Measurements from ENCODE around the gene HMBS.
"Not testable (repeated sequence)": the region's sequence is repeated elsewhere in the genome, so short reads cannot be mapped to it uniquely, and the experiment has no call there.

HMBS gene

DNA sequence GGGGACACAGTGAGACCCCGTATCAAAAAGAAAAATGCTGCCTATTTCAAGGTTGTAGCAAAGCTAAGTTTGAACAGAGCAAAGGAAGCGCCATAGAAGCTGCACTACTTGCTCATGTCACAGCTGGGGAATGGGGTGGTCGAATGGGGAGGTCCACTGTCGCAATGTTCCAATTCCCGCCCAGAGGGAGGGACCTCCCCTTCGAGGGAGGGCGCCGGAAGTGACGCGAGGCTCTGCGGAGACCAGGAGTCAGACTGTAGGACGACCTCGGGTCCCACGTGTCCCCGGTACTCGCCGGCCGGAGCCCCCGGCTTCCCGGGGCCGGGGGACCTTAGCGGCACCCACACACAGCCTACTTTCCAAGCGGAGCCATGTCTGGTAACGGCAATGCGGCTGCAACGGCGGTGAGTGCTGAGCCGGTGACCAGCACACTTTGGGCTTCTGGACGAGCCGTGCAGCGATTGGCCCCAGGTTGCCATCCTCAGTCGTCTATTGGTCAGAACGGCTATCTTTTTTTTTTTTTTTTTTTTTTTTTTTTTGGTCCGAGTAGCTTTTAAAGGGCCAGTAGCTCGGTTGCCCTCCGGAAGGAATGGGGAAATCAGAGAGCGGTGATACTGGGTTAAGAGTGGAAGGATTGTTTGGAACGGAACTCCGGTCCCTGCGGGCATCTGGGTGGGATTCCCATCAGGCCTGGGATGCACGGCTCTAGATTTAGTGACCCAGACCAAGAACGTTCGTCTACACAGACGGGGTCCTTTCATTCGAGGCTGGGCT is at the start of gene HMBS:
TSS of gene HMBS (plus strand) at position 219 of the 774 bp plus-strand sequence. CDS start at position 372, 153 bp downstream.
- DNase-seq (ENCODE audit: low read depth, low spot score): peak; percentile 98

DNA sequence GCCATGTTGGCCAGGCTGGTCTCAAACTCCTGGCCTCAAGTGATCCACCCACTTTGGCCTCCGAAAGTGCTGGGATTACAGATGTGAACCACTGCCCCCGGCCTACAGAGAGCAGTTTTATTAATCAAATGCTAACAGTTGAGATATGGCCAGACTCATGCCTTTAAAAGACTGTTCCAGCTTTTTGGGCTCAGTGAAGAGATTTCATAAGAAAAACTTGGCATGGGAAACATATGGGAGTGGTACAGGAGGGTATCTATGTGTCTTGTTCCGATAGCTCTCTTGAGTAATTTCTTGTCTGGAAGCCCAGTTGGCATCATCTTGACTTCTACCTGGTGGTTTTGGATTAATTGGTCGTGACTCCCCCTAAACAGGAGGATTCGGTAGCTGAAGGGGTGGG is 45.8 kb upstream of the HMBS start:
- DNase-seq (ENCODE audit: low read depth, low spot score): no peak

DNA sequence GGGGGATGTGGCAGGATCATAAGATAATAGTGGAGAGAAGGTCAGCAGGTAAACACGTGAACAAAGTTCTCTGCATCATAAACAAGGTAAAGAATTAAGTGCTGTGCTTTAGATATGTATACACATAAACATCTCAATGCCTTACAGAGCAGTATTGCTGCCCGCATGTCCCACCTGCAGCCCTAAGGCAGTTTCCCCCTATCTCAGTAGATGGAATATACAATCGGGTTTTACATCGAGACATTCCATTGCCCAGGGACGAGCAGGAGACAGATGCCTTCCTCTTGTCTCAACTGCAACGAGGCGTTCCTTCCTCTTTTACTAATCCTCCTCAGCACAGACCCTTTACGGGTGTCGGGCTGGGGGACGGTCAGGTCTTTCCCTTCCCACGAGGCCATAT is 45.2 kb upstream of the HMBS start:
- DNase-seq (ENCODE audit: low read depth, low spot score): peak; percentile 23

GRCh38 chr11:119041821-119042514 is 42.7 kb upstream of the HMBS start:
- no peak for DNase-seq (ENCODE audit: low read depth, low spot score)

DNA sequence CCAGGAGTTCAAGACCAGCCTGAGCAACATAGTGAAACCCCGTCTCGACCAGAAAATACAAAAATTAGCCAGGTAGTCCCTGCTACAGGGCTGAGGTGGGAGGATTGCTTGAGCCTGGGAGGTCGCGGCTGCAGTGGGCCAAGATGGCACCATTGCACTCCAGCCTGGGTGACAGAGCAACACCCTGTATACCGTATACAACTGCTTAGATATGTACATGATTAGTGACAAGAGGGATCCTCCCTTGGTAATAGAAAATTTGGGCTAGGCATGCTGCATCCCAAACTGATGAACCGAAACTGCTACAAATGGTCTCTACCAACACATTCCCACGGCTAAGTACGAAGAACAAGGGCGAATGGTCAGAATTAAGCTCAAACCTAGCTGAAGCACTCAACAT is 41.8 kb upstream of the HMBS start:
- DNase-seq (ENCODE audit: low read depth, low spot score): no peak

DNA sequence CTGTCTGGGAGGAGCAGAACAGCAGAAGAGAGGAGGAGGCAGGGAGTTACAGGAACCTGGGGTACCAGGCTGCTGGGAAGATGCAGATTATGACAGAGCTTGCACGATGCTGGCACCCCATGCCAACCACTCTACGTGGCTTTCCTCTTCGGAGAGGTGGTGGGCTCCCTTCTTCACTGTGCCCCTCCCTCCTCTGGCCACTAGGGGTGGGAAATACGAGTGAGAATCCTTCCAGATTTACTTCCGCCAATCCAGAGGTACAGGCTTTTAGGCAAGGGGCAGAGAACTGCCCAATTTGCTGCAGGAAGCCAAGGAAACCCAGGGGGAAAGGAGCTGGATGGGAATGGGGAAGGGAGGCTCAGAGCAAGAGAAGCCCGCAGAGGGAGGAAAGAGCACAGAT is 40.0 kb upstream of the HMBS start:
- no peak for DNase-seq (ENCODE audit: low read depth, low spot score)

- no peak for DNase-seq (ENCODE audit: low read depth, low spot score)
Measured at GRCh38 chr11:119046489-119046888, 38.2 kb upstream of the HMBS start.

- no peak for DNase-seq (ENCODE audit: low read depth, low spot score)
Measured at GRCh38 chr11:119047205-119047604, 37.5 kb upstream of the HMBS start.

GRCh38 chr11:119048644-119049043 is 36.0 kb upstream of the HMBS start:
- no peak for DNase-seq (ENCODE audit: low read depth, low spot score)

- no peak for DNase-seq (ENCODE audit: low read depth, low spot score)
Measured at GRCh38 chr11:119049081-119049480, 35.6 kb upstream of the HMBS start.

- no peak for DNase-seq (ENCODE audit: low read depth, low spot score)
Measured at GRCh38 chr11:119051440-119052162, 33.1 kb upstream of the HMBS start.

GRCh38 chr11:119052163-119052814 is 32.4 kb upstream of the HMBS start:
- DNase-seq (ENCODE audit: low read depth, low spot score): no peak

DNA sequence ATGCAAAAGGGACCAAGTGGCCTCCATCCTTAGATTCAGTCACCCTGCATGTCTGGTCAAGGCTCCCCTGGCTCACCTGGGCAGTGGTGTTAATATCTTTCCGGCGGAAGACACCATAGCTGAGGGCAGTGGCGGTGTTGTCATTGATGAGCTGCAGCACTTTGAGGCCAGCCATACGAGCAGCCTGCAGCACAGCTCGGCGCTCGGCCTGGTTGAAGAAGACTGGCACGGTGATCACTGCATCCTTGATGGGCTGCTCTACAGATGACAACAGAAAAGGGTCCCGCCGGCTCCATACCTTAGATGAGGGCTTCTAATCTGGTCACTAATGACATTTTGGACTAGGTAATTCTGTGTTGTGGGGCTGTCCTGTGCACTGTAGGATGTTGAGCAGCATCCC is 30.3 kb upstream of the HMBS start:
- DNase-seq (ENCODE audit: low read depth, low spot score): no peak

DNA sequence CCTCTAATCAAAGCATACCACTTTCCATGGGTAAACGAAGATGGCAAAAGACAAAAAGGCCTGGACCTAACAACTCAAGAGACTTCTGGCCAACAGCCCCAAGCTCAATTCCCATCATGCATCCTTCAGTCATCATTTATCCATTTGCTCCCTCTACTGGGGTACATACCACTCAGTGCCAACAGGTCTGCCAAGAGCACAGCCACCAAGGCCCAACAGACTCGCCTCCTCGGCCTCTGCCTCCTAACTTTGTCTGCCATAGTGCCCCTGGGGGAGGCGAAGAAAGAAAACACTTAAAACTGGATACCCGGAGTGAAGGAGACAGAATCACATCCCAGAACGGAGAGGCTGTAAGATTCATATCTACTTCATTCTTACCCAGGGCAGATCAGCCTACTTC is 28.8 kb upstream of the HMBS start:
- no peak for DNase-seq (ENCODE audit: low read depth, low spot score)

- DNase-seq (ENCODE audit: low read depth, low spot score): peak; percentile 47
Measured at GRCh38 chr11:119056421-119056999, 28.2 kb upstream of the HMBS start.

DNA sequence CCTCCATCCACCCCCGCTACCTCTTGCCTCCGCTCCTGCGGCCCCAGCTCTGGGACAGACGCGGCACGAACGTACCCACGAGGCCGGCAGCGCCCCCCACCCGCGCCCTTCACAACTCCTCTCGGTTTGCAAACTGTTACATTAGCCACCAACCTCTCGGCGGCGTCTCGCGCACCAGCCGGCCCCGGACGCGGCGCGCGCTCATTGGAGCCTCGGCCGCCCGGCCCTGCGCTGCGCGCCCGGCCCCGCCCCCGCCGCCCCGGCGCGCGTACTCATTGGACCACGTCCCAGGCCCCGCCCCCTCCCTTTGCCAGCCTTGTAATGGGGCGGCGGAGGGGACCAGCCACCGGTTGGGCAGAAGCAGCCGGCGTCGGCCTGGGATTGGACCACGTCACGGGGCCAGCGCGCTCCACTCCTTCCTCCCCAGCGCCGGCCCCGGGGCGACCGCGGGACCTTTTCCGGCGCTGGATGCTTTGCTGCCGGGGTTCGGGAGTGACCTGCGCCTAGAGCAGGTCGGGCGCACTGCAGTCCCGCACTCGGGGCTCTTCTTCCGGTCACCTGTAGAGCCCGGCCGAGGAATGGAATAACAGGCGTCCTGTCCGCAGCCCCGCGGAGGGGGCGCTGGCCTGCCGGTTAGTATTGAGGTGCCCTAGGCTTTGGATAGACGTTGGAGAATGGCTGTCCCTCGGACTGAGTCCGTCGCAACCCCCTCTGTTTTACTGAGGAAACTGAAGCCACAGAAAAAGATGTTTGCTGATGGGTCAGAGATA is 27.5 kb upstream of the HMBS start, which contains the start of gene HYOU1:
TSS of gene HYOU1 (minus strand) at position 206 of the 770 bp plus-strand sequence. CDS start 1,045 bp downstream, outside the sequence.
- peak; percentile 99 for DNase-seq (ENCODE audit: low read depth, low spot score)

- not testable (repeated sequence) for DNase-seq (ENCODE audit: low read depth, low spot score)
Measured at GRCh38 chr11:119059128-119059527, 25.6 kb upstream of the HMBS start.

DNA sequence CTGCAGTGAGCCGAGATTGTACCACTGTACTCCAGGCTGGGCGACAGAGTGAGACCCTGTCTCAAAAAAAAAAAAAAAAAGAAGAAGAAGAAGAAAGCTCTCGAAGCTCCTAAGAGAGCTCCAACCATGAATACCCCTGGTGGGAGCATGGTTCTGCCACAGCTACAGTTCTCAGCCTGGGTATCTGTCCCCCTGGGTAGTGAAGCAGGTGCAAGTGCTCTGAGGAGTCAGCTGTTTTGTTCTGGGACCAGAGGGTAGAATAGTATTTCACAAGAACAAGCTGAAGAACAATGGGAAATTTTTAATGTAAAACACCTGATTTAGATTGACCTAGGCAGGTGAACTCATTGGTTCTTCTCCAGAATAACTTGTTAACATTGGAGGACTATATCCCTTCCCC is 23.4 kb upstream of the HMBS start:
- no peak for DNase-seq (ENCODE audit: low read depth, low spot score)

DNA sequence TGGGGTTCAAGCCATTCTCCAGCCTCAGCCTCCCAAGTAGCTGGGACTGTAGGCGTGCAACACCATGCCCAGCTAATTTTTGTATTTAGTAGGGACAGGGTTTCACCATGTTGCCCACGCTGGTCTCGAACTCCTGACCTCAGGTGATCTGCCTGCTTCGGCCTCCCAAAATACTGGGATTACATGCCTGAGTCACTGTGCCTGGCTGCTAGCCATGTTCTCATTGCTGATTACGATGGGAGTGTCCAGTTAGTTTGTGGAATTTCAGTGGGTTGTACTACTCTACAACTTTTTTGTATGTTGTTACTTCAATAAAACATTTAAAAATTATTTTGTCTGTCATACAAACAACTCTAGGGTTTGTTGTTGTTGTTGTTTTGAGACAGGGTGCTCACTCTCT is 21.9 kb upstream of the HMBS start:
- no peak for DNase-seq (ENCODE audit: low read depth, low spot score)

GRCh38 chr11:119065369-119065768 is 19.3 kb upstream of the HMBS start:
- peak; percentile 47 for DNase-seq (ENCODE audit: low read depth, low spot score)
